Colonic mucosa (tissue), 4 donors: ENCODE measurements around the gene ETNK1. TPM values are rescaled to one million over a fixed set of nuclear protein-coding genes. Genes with fewer than 3 reads are reported as not detected.
"Not testable (repeated sequence)": the region's sequence is repeated elsewhere in the genome, so short reads cannot be mapped to it uniquely, and the experiment has no call there.

Experiments
- DNase-seq: peaks from one replicate; pipeline ENCODE4 v3.0.0-alpha.2; 2020
- H3K27ac ChIP-seq: fragments of 200-600 bp; one replicate; pipeline ENCODE4 v1.8.0; 2021
- H3K27me3 ChIP-seq: fragments of 200-600 bp; one replicate; pipeline ENCODE4 v1.8.0; 2021
- H3K36me3 ChIP-seq: fragments of 200-600 bp; one replicate; pipeline ENCODE4 v1.8.0; 2021
- H3K4me1 ChIP-seq: fragments of 200-600 bp; one replicate; pipeline ENCODE4 v1.8.0; 2021; ENCODE audit warnings: mild to moderate bottlenecking
- H3K4me3 ChIP-seq: fragments of 200-600 bp; one replicate; pipeline ENCODE4 v1.8.0; 2021
- H3K9ac ChIP-seq, 2 donors: one replicate each; pipeline ENCODE4 v1.7.0; 2013; ENCODE audit warnings: control low read depth in 2 of 2, low read depth in 2 of 2, low read length in 2 of 2
- H3K9me3 ChIP-seq: fragments of 200-600 bp; one replicate; pipeline ENCODE4 v1.8.0; 2021
- intact Hi-C: fragments of 100-400 bp; cut with DNase I; formaldehyde crosslinking; loops from one replicate; pipeline ENCODE4 v1.14.1; 2022
- total RNA-seq, 2 donors: library from RNA; stranded (reverse); fragmentation: NEBNext Ultra II Directional in 1 of 2; extraction: Animal tissue kit (Norgen Biotek cat#: 25700) in 1 of 2; gene quantifications; one replicate each; pipeline ENCODE4 v1.2.1, GENCODE V29; 2021
- TF ChIP-seq, protein P1 (sequence below): fragments of 200-600 bp; IDR thresholded peaks from one replicate; pipeline ENCODE4 v1.8.0; 2022; ENCODE audit warnings: antibody characterized with exemption, mild to moderate bottlenecking
- donor health status: healthy.
- donor health status: DM: no; HTN: no; CAD: no.
- donor health status: DM: no; HTN: no; CAD: no.

ETNK1 gene
- total RNA-seq, 2 donors from 2014 or later: 82.4 to 115 TPM

DNA sequence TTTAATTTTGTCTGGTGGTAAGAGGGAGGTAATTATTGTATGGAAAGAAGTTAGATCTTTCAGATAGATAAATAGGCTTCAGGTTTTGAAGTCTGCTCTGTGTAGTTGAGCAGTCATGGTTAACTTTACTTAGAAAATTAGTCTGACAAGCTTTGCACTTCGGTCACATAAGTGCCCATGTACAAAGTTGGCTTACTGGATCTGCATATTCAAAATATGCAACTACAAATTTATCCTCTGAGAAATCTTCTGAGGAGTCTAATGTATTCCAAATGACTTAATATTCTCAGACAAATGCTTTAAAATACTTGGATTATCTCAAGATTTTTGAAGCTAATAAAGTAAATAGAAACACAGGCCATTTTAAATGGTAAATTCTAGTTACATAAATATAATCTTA lies 61.2 kb downstream of the ETNK1 start:
- Histone ChIP-seq H3K9ac (no peak overlapping the region), H3K27ac (no peak overlapping the region), H3K9me3 (no peaks in the 10 kb centered on the region), H3K4me1 (no peaks in the 10 kb centered on the region), H3K27me3 (no peaks in the 10 kb centered on the region), H3K36me3 (peaks cover 5% of the 10 kb centered on the region), H3K4me3 (no peak overlapping the region)
- no peak for DNase-seq
- TF ChIP-seq, protein P1, sequence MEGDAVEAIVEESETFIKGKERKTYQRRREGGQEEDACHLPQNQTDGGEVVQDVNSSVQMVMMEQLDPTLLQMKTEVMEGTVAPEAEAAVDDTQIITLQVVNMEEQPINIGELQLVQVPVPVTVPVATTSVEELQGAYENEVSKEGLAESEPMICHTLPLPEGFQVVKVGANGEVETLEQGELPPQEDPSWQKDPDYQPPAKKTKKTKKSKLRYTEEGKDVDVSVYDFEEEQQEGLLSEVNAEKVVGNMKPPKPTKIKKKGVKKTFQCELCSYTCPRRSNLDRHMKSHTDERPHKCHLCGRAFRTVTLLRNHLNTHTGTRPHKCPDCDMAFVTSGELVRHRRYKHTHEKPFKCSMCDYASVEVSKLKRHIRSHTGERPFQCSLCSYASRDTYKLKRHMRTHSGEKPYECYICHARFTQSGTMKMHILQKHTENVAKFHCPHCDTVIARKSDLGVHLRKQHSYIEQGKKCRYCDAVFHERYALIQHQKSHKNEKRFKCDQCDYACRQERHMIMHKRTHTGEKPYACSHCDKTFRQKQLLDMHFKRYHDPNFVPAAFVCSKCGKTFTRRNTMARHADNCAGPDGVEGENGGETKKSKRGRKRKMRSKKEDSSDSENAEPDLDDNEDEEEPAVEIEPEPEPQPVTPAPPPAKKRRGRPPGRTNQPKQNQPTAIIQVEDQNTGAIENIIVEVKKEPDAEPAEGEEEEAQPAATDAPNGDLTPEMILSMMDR: no peak
- intact Hi-C loops: no loop called here

DNA sequence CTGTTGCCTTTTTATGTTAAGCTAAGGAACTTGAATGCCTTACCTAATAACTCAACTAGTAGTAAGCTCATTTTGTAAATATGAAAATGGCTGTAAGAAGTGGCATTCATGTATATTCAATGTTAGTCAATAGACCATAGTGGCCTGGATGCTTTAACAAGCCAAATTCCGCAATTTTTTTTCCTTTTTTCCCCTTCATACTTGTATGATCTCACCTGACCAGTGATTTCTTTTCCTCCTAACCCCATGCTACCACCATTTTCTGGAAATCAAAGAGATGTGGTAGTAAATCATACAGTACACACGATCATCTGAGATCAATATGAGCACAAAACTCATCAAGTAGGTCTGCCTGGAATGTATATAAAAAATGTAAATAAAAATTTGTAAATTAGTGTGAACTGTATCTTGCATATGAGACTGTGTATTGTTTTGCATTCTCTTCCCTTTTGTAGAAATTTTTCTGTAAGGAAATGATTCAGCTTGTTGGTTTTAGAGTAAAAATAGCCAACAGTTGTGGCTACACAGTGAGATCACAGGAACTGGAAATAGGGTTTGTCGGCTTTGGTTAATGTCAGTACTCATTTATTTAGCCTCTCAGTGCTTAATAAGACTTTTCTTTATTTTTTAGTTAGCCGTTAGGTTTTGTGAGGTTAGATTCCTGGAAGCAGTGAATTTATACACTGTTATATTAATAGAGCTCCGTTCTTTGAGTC lies 62.5 kb downstream of the ETNK1 start:
- no peak overlapping the region for H3K9ac ChIP-seq
- no peaks in the 10 kb centered on the region for H3K27me3 ChIP-seq
- no peaks in the 10 kb centered on the region for H3K4me1 ChIP-seq
- intact Hi-C loops: no loop called here
- H3K4me3 ChIP-seq: no peak overlapping the region
- H3K9me3 ChIP-seq: no peaks in the 10 kb centered on the region
- no peak for DNase-seq
- TF ChIP-seq, protein P1: no peak
- H3K36me3 ChIP-seq: peaks cover 5% of the 10 kb centered on the region
- no peak overlapping the region for H3K27ac ChIP-seq

DNA sequence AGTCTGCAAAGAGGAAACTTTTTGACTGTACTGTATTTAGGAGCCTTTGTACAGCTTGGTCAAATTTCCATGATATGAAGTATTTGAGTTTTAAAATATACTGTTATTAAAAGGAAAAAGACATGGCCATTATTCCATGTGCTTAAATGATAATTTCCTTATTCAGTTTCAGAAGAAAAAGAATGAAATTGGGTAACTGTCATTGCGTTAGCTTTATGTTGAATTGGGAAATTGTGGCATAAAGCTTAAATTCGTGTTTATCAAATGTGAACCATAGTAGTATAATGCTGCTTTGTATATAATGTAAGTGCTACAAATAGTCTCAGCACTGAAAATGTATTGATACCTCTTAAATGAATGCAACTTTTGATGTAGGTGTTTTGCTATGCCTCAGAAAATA lies 64.9 kb downstream of the ETNK1 start:
- TF ChIP-seq, protein P1: no peak
- Histone ChIP-seq H3K4me1 (no peaks in the 10 kb centered on the region), H3K27me3 (no peaks in the 10 kb centered on the region), H3K4me3 (no peak overlapping the region), H3K27ac (no peak overlapping the region), H3K9ac (no peak overlapping the region), H3K36me3 (peaks cover 5% of the 10 kb centered on the region), H3K9me3 (no peaks in the 10 kb centered on the region)
- intact Hi-C loops: no loop called here
- no peak for DNase-seq

DNA sequence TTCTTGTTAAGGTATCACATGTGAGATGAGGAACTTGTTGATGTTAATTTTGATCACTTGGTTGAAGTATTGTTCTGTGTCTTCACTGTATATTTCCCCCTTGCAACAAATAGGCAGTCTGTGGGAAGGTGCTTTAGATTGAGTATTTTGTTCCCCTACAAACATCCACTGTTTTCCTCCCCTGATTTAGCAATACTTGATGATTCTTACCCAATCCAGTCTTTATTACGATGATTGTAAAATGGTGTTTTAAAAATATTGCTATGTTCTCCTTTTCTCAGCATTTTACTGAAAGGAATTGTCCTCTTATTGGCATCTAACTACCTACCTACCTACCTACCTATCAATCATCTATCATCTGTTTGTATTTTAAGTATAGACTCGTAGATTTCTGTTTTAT lies 66.3 kb downstream of the ETNK1 start:
- Histone ChIP-seq H3K9ac (no peak overlapping the region), H3K36me3 (peaks cover 5% of the 10 kb centered on the region), H3K27me3 (no peaks in the 10 kb centered on the region), H3K4me3 (no peak overlapping the region), H3K27ac (no peak overlapping the region), H3K9me3 (no peaks in the 10 kb centered on the region), H3K4me1 (no peaks in the 10 kb centered on the region)
- intact Hi-C loops: no loop called here
- TF ChIP-seq, protein P1: no peak
- DNase-seq: no peak

DNA sequence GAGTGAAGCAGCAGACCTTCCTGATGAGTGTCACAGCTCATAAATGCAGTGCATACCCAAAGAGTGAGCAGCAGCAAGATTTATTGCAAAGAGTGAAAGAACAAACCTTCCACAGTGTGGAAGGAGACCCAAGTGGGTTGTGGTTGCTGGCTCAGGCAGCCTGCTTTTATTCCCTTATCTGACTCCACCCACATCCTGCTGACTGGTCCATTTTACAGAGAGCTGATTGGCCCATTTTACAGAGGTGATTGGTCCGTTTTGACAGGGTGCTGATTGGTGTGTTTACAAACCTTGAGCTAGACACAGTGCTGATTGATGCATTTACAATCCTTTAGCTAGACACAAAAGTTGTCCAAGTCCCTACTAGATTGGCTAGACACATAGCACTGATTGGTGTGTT lies 67.5 kb downstream of the ETNK1 start:
- DNase-seq, intact Hi-C loops, H3K36me3 ChIP-seq, H3K27ac ChIP-seq, H3K27me3 ChIP-seq, H3K4me1 ChIP-seq, H3K9ac ChIP-seq, H3K9me3 ChIP-seq, H3K4me3 ChIP-seq: not testable (repeated sequence)

DNA sequence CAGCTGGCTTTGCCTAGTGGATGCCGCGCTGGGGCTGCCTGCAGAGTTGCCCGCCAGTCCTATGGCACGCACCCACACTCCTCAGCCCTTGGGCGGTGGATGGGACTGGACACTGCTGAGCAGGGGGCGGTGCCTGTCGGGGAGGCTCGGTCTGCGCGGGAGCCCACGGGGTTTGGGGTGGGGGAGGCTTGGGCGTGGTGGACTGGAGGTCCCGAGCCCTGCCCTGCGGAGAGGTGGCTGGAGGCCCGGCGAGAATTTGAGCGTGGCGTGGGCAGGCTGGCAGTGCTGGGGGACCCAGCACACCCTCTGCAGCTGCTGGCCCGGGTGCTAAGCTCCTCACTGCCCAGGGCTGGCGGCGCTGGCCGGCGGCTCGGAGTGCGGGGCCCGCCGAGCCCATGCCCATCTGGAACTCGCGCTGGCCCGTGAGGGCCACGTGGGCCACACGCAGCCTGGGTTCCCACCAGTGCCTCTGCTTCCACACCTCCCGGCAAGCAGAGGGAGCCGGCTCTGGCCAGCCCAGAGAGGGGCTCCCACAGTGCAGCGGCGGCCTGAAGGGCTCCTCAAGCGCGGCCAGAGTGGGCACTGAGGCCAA lies 68.1 kb downstream of the ETNK1 start:
- Histone ChIP-seq H3K27ac (no peak overlapping the region), H3K27me3 (no peaks in the 10 kb centered on the region), H3K4me1 (no peaks in the 10 kb centered on the region), H3K4me3 (no peak overlapping the region), H3K36me3 (no peaks in the 10 kb centered on the region), H3K9ac (no peak overlapping the region), H3K9me3 (no peaks in the 10 kb centered on the region)
- no peak for DNase-seq
- intact Hi-C loops: no loop called here
- TF ChIP-seq, protein P1: no peak
